HEK293T (cell line): ENCODE data around the gene GPR62.

Experiments
- CTCF ChIA-PET: fragments of 350-600 bp; formaldehyde crosslinking; extraction: SDS; loops from one replicate; lab custom pipeline; 2021; ENCODE audit warnings: antibody characterized with exemption, inconsistent platforms; lab: Yijun Ruan, JAX
- POLR2A ChIA-PET: fragments of 350-600 bp; formaldehyde crosslinking; extraction: SDS; loops from one replicate; lab custom pipeline; 2020; ENCODE audit warnings: antibody characterized with exemption, inconsistent platforms; lab: Yijun Ruan, JAX
- DNase-seq: peaks from one replicate; pipeline ENCODE4 v3.0.0; 2012; ENCODE audit warnings: mixed read lengths; ENCODE audit errors: extremely low spot score
- ARNT ChIP-seq: fragments of 450-650 bp; IDR thresholded peaks from 2 replicates; pipeline ENCODE4 v1.6.1; 2017; ENCODE audit warnings: mild to moderate bottlenecking
- BHLHE40 ChIP-seq: fragments of 450-650 bp; IDR thresholded peaks from 2 replicates; pipeline ENCODE4 v1.6.1; 2016; ENCODE audit warnings: mild to moderate bottlenecking, moderate library complexity, borderline replicate concordance
- CTBP1 ChIP-seq: fragments of 450-650 bp; IDR thresholded peaks from 2 replicates; pipeline ENCODE4 v1.6.1; 2016; ENCODE audit warnings: borderline replicate concordance
- ELF4 ChIP-seq: fragments of 450-650 bp; IDR thresholded peaks from 2 replicates; pipeline ENCODE4 v1.6.1; 2017; ENCODE audit warnings: antibody characterized with exemption
- FOXA1 ChIP-seq: fragments of 450-650 bp; IDR thresholded peaks from 2 replicates; pipeline ENCODE4 v1.6.1; 2016; ENCODE audit warnings: mild to moderate bottlenecking
- FOXK2 ChIP-seq: fragments of 450-650 bp; IDR thresholded peaks from 2 replicates; pipeline ENCODE4 v1.6.1; 2016; ENCODE audit warnings: mild to moderate bottlenecking
- FOXM1 ChIP-seq: fragments of 450-650 bp; IDR thresholded peaks from 2 replicates; pipeline ENCODE4 v1.6.1; 2017; ENCODE audit warnings: mild to moderate bottlenecking, borderline replicate concordance
- HDGF ChIP-seq: fragments of 450-650 bp; IDR thresholded peaks from 2 replicates; pipeline ENCODE4 v1.6.1; 2017; ENCODE audit warnings: antibody characterized with exemption, borderline replicate concordance
- L3MBTL2 ChIP-seq: fragments of 450-650 bp; conservative IDR thresholded peaks from 2 replicates; pipeline ENCODE4 v1.6.1; 2016; ENCODE audit warnings: mild to moderate bottlenecking
- LEF1 ChIP-seq: fragments of 450-650 bp; IDR thresholded peaks from 2 replicates; pipeline ENCODE4 v1.6.1; 2017; ENCODE audit warnings: mild to moderate bottlenecking, borderline replicate concordance
- NFRKB ChIP-seq: fragments of 450-650 bp; IDR thresholded peaks from 2 replicates; pipeline ENCODE4 v1.6.1; 2016; ENCODE audit warnings: mild to moderate bottlenecking, moderate library complexity
- PKNOX1 ChIP-seq: fragments of 450-650 bp; IDR thresholded peaks from 2 replicates; pipeline ENCODE4 v1.6.1; 2016
- SP1 ChIP-seq: fragments of 450-650 bp; IDR thresholded peaks from 2 replicates; pipeline ENCODE4 v1.6.1; 2017
- SUZ12 ChIP-seq: fragments of 450-650 bp; IDR thresholded peaks from 2 replicates; pipeline ENCODE4 v1.6.1; 2016; ENCODE audit warnings: mild to moderate bottlenecking
- TARDBP ChIP-seq: fragments of 450-650 bp; IDR thresholded peaks from 2 replicates; pipeline ENCODE4 v1.6.1; 2016
- ZNF384 ChIP-seq: fragments of 450-650 bp; IDR thresholded peaks from 2 replicates; pipeline ENCODE4 v1.6.1; 2016

GPR62 gene

GRCh38 chr3:51938780-51939425 lies 16.3 kb upstream of the GPR62 start:
- POLR2A ChIA-PET: interaction anchor here (1.1 kb wide), 1 partner anchor 44 kb away, joined by 3 read pairs; the partner anchor contains the start of gene ACY1
- CTCF ChIA-PET: interaction anchor here (0.7 to 0.9 kb wide), 2 partner anchors 18 to 44 kb away, joined by 3 to 4 read pairs; partner anchors contain the start of gene ACY1
- DNase-seq: no peak
- TF ChIP-seq ZNF384: no peak
- TF ChIP-seq FOXK2: no peak
- no peak for TF ChIP-seq L3MBTL2
- TF ChIP-seq FOXA1: no peak
- TF ChIP-seq ELF4: no peak
- TF ChIP-seq TARDBP: no peak
- no peak for TF ChIP-seq ARNT
- TF ChIP-seq LEF1: no peak
- no peak for TF ChIP-seq BHLHE40
- no peak for TF ChIP-seq CTBP1
- no peak for TF ChIP-seq NFRKB
- TF ChIP-seq HDGF: no peak
- no peak for TF ChIP-seq PKNOX1
- TF ChIP-seq FOXM1: no peak
- no peak for TF ChIP-seq SP1
- no peak for TF ChIP-seq SUZ12

- ChIA-PET CTCF (interaction anchor here (0.6 to 2.8 kb wide), 10 partner anchors 8 to 113 kb away, joined by 3 to 21 read pairs (median 5); partner anchors contain the start of genes ABHD14A, ABHD14B and ACY1), POLR2A (interaction anchor here (1.1 to 3.1 kb wide), 7 partner anchors 8 to 58 kb away, joined by 3 to 52 read pairs (median 11); partner anchors contain the start of genes ABHD14A, ABHD14B, PCBP4 and RPL29)
- DNase-seq: no peak
- no peak for TF ChIP-seq FOXM1
- TF ChIP-seq FOXA1: no peak
- TF ChIP-seq PKNOX1: no peak
- TF ChIP-seq SUZ12: no peak
- no peak for TF ChIP-seq LEF1
- no peak for TF ChIP-seq ARNT
- no peak for TF ChIP-seq FOXK2
- TF ChIP-seq BHLHE40: no peak
- no peak for TF ChIP-seq SP1
Measured at GRCh38 chr3:51940648-51941462, 14.3 kb upstream of the GPR62 start.

- TF ChIP-seq ZNF384 (no peak), SUZ12 (no peak), ARNT (no peak), HDGF (no peak), BHLHE40 (no peak), L3MBTL2 (no peak), ELF4 (no peak), CTBP1 (no peak), SP1 (no peak), FOXK2 (no peak), PKNOX1 (no peak), FOXM1 (no peak), LEF1 (no peak), FOXA1 (no peak), NFRKB (no peak), TARDBP (no peak)
- ChIA-PET POLR2A (interaction anchor here (1.1 to 3.1 kb wide), 9 partner anchors 8 to 116 kb away, joined by 3 to 52 read pairs (median 11); partner anchors contain the start of genes ABHD14A, ABHD14B, DUSP7 and PCBP4), CTCF (interaction anchor here (0.6 to 2.8 kb wide), 10 partner anchors 8 to 112 kb away, joined by 3 to 21 read pairs (median 5); partner anchors contain the start of genes ABHD14A, ABHD14B and ACY1)
- no peak for DNase-seq
Measured at GRCh38 chr3:51941463-51941797, 13.8 kb upstream of the GPR62 start.

GRCh38 chr3:51941798-51942602 lies 13.2 kb upstream of the GPR62 start, which contains the start of the genes PARP3 and RRP9:
Gene PARP3 (plus strand): TSS chr3:51942363. CDS start chr3:51943356, 993 bp downstream.
Gene RRP9 (minus strand): TSS chr3:51941904. CDS start chr3:51941867, 37 bp downstream.
- ChIA-PET POLR2A (interaction anchor here (1.1 to 3.1 kb wide), 12 partner anchors 9 to 115 kb away, joined by 3 to 52 read pairs (median 10); partner anchors contain the start of genes ABHD14A, ABHD14B, DUSP7 and PCBP4), CTCF (interaction anchor here (0.6 to 2.8 kb wide), 15 partner anchors 9 to 219 kb away, joined by 3 to 21 read pairs (median 4); partner anchors contain the start of genes ABHD14A, ABHD14B and ACY1)
- peak; percentile 99 for DNase-seq
- no peak for TF ChIP-seq BHLHE40
- no peak for TF ChIP-seq LEF1
- TF ChIP-seq NFRKB: no peak
- no peak for TF ChIP-seq ELF4
- TF ChIP-seq HDGF: peak; percentile 100
- no peak for TF ChIP-seq PKNOX1
- TF ChIP-seq TARDBP: no peak
- TF ChIP-seq L3MBTL2: peak; percentile 53
- TF ChIP-seq CTBP1: no peak
- TF ChIP-seq ARNT: no peak
- no peak for TF ChIP-seq FOXM1
- TF ChIP-seq ZNF384: no peak
- no peak for TF ChIP-seq FOXA1
- no peak for TF ChIP-seq SUZ12
- TF ChIP-seq SP1: peak; percentile 90
- TF ChIP-seq FOXK2: no peak; the same call in 1 of the 2 replicates
